GM18502 (cell line): Measurements from ENCODE around the gene RHOA.
"Not testable (repeated sequence)": the region's sequence is repeated elsewhere in the genome, so short reads cannot be mapped to it uniquely, and the experiment has no call there.

Experiments
- ATAC-seq: cut with Tn5 transposase; IDR thresholded peaks from one replicate; pipeline ENCODE4 v1.9.1; 2021; ENCODE audit warnings: mild to moderate bottlenecking; ENCODE audit not compliant: unreplicated experiment, poor library complexity

Gene RHOA

DNA sequence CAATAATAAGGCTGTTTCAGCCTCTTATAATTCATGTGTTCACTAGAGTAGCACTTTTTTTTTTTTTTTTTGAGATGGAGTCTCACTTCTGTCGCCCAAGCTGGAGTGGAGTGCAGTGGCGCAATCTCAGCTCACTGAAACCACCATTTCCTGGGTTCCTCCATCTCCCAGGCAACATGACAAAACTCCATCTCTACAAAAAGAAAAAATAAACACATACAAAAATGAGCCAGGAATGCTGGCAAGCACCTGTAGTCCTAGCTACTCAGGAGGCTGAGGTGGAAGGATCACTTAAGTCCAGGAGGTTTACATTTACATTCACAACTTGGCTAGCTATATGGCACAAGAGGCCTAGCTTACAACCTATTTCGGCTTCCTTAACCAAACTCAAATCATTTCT, 78.7 kb downstream of the RHOA start:
- no peak for ATAC-seq

DNA sequence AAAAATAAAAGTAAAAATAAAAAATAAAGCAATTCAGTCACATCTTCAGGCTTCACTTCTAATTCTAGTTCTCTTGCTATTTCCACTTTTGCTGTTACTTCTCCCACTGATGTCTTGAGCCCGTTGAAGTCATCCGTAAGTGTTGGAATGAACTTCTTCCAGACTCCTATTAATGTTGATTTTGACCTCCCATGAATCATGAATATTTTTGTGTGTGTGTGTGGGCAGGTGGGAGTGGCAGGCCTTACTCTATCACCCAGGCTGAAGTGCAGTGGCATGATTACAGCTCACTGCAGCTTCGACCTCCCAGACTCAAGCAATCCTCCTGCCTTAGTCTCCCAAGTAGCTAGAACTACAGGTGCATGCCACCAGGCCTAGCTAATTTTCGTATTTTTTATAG, 82.6 kb downstream of the RHOA start:
- no peak for ATAC-seq

- ATAC-seq, result not testable (repeated sequence)
Observed at GRCh38 chr3:49328350-49328749, 83.4 kb downstream of the RHOA start.

DNA sequence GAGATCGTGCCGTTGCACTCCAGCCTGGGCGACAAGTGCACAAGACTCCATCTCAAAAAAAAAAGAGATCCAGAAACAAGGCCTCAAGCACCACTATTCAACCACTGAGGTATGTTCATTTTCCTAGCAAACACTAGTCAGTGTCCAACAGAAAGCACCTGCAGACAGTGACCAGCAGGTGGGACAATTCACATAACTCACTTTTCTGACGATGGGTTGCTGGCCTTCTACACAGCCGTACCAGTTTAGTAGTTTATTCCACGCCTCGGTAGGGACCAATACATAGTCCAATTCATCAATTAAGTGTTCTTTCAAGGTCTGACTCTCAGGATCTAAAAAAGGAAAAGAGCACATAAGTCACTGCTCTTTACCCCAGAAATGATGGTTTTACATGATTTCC, 84.3 kb downstream of the RHOA start:
- no peak for ATAC-seq

DNA sequence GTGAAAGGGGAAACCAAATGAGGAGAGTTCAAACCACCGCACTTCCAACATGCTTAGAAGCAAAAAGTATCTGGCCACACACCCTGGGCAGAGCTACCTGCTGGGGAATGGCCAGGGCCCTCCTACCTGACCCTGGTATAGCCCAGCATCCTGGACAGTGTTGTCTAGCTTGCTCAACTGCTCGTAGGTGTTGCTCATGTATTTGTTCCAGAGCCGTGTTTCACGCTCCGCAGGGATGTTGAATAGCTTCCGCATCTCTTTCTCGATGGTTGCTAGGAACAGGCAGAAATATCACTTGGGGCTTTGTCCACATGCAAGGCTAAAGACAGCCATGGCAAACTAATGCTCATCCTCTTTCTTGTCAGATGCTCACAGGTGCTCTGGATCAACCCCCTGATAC, 87.0 kb downstream of the RHOA start:
- no peak for ATAC-seq

GRCh38 chr3:49316696-49317457, 94.9 kb downstream of the RHOA start:
- no peak for ATAC-seq

DNA sequence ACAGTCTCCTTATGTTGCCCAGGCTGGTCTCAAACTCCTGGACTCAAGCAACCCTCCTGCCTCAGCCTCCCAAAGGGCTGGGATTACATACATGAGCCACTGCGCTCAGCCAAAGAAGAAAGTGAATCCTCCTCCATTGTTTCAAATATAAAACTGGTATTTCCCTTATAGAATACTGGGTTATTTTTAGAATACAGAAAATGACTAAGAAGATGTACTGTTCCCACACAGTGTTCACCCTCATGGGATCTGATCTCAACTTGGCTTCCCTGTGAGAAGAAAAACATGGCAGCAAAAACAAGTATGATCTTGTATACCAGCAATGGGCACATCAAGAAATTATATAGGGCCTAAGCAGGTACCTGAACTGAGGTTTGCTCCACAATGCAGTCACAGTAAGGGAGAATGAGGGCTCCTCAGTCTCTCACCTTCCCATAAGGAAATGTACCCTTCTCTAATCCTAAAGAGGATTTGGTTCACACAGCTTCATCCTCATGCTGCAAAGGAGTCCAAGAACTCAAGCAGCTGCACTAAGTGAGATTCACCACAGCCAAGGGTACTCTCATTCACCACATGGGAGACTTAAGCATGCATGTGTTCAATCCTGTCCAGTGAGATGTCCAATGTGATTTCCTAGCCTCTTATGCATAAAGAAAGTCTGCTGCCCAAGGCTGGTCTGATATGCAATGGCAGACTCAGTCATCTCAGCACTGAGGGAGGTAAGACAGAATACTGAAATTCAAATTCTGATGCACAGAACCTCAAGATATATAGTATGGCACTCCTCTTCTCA, 97.7 kb downstream of the RHOA start:
- no peak for ATAC-seq

DNA sequence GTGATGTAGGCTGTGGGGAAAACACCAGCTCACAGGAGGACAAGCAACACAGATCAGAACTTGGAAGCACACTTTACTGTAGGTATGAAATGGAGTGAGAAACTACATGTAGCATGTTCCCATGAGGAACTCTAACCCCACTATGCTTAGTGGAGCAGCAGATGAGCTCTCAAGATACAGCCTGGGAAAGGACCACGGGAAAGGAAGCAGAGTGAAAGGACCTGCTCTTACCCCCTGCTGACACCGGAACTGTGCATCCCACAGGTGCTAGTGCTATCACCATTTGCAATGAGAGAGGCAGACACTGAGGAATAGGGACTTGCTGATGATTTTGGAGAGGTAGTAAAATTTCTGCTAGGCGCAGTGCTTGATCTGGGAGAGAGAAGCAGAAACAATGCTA, 100.5 kb downstream of the RHOA start:
- no peak for ATAC-seq

DNA sequence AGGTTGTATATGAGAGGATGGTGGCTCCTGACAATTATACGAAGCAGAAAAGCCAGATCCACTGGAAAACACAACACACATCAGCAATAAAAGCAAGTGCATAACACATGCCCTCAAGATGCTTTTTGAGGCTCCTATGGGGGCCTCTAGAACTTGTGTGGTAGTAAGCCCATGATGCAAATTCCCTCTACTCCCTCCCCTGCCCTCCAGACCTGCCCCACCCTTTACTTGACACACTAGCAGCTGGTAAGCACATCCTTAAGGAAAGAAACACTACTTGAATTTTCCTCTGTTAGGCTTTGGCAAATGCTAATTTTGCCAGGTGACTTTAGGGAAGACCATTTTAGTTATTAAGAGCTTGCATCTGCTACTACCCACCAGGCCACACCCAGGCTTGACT, 101.1 kb downstream of the RHOA start:
- ATAC-seq, result no peak
